Ectodermal cell (in vitro differentiated cells): ENCODE measurements around the gene SETMAR. TPM values are rescaled to one million over a fixed set of nuclear protein-coding genes. Genes with fewer than 3 reads are reported as not detected.

Source experiments
- H3K27ac ChIP-seq: 2 replicates; pipeline ENCODE4 v1.7.0; 2013; ENCODE audit warnings: mild to moderate bottlenecking, low read depth, low read length; ENCODE audit not compliant: insufficient read depth, poor library complexity, severe bottlenecking
- H3K27me3 ChIP-seq: 2 replicates; pipeline ENCODE4 v1.7.0; 2013; ENCODE audit warnings: mild to moderate bottlenecking, low read length; ENCODE audit not compliant: insufficient read depth, control insufficient read depth, poor library complexity, severe bottlenecking
- H3K36me3 ChIP-seq: one replicate; pipeline ENCODE4 v1.7.0; 2013; ENCODE audit warnings: low read length; ENCODE audit not compliant: control insufficient read depth, insufficient read depth
- H3K4me1 ChIP-seq: one replicate; pipeline ENCODE4 v1.7.0; 2013; ENCODE audit warnings: low read length; ENCODE audit not compliant: control insufficient read depth, insufficient read depth
- H3K4me3 ChIP-seq: 2 replicates; pipeline ENCODE4 v1.7.0; 2013; ENCODE audit warnings: low read depth, low read length, control low read depth; ENCODE audit not compliant: insufficient read depth
- H3K9me3 ChIP-seq: 2 replicates; pipeline ENCODE4 v1.7.0; 2013; ENCODE audit warnings: mild to moderate bottlenecking, low read length, moderate library complexity; ENCODE audit not compliant: control insufficient read depth
- WGBS, 2 experiments: methylation state at CpG; one replicate each; pipeline ENCODE4 v1.1.7; 2013; ENCODE audit warnings: missing lambda C conversion rate in 2 of 2; 5-methylcytosine and 5-hydroxymethylcytosine counted together
- polyA plus RNA-seq, 4 experiments: library from polyadenylated mRNA; stranded (reverse); fragments of 50-300 nt; gene quantifications; one replicate each; pipeline ENCODE4 v1.2.3, GENCODE V29; 2013

Gene SETMAR
- 30.3 TPM for polyA plus RNA-seq (2013, experiment 1 of 4)
- polyA plus RNA-seq (2013, experiment 2 of 4), result 34.0 TPM
- 29.4 TPM for polyA plus RNA-seq (2013, experiment 3 of 4)
- polyA plus RNA-seq (2013, experiment 4 of 4), result 33.0 TPM

DNA sequence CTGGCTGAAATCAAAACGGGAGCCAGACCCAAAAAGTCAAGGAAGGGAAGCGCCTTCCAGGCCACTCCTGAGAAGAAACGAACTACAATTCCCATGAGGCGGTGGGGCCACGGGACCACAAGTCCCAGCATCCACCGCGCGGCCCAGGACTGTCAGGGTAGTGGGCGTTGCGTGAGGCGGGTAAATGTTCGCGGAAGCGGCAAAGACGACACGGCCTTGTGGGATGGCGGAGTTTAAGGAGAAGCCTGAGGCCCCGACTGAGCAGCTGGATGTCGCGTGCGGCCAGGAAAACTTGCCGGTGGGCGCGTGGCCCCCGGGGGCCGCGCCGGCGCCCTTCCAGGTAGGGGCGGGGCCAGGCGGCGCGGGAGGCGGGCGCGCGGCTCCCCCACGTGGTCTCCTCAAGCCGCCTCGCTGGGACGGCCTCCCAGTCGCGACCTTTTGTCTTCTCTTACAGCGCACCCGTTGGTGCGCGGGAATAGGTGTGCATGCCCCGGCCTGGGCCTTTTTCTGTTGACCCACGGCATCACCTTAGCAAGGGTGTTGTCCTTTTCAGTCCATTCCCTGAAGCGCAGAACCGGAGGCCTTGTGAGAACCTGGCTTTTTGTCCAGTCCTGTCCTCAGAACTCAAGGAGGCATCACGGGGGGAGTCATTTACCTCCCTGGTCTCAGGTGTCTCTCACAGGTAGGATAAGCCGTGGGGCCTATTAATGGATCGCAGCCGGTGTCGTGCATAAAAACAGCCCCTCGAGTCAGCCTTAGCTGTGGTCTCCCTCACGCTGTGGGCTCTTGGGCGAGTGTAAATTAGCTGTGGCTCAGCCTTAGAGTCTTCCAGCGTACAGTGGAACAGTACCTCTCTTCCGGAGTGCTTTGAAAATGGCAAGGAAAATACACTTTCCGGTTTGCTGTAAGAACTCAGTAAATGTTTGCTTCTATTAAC, at the start of gene SETMAR:
TSS of gene SETMAR (plus strand) at position 183 of the 937 bp plus-strand sequence. CDS start at position 185, 2 bp downstream.
- no peaks in the 10 kb centered on the region for H3K9me3 ChIP-seq
- WGBS, 2 experiments, result 6% methylated on average over 62 of the region's 62 CpGs
- peak within 1 kb of the TSS; percentile 72 for H3K27ac ChIP-seq
- H3K36me3 ChIP-seq, result no peaks in the 10 kb centered on the region
- peak within 1 kb of the TSS; percentile 65 for H3K4me3 ChIP-seq
- no peaks in the 10 kb centered on the region for H3K27me3 ChIP-seq
- no peaks in the 10 kb centered on the region for H3K4me1 ChIP-seq

DNA sequence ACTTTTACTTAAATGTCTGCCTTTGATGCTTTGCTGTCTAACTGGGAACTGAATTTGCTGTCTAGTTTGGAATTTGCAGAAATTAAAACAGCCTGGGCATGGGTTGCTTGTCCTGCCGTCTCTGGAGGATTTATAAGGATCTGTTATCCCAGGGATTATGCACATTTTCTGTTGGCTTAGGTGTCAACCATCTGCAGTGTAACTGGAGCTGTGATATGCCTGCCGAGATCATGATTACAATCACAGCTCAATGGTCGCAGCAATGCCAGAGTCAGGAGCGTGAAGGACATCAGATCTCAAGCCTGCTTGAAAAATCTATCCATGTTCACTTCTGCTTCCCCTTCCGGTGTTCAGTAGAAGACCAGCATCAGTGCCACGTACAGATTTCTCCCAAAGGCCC, 41.8 kb upstream of the SETMAR start:
- Histone ChIP-seq H3K27ac (no peak overlapping the region), H3K9me3 (no peaks in the 10 kb centered on the region), H3K4me3 (no peak overlapping the region), H3K36me3 (no peaks in the 10 kb centered on the region), H3K27me3 (no peaks in the 10 kb centered on the region), H3K4me1 (no peaks in the 10 kb centered on the region)
- WGBS, 2 experiments, result 92 to 93% methylated on average over 6 of the region's 6 CpGs

DNA sequence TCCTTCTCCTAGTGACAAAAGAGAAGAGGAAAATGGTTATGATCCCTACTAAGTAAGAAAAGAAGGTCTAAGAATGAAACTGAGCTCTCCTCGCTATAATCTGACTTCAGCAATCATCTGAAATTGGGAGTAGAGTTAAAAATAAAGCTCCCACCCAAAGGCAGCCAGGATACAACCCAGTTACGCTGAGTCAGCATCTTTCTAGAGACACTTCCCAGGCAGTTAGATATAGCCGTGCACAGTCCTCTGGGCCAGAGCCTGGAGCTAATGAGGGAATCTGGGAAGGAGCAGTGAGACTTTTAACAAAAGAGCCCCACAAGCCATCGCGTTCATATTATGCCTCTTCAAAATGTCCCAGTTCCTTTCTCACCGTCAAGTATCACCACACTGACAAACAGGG, 39.1 kb upstream of the SETMAR start:
- H3K4me1 ChIP-seq, result no peaks in the 10 kb centered on the region
- 93% methylated on average over 6 of the region's 6 CpGs for WGBS, 2 experiments
- H3K9me3 ChIP-seq, result no peaks in the 10 kb centered on the region
- no peaks in the 10 kb centered on the region for H3K27me3 ChIP-seq
- no peak overlapping the region for H3K4me3 ChIP-seq
- H3K36me3 ChIP-seq, result no peaks in the 10 kb centered on the region
- H3K27ac ChIP-seq, result no peak overlapping the region

DNA sequence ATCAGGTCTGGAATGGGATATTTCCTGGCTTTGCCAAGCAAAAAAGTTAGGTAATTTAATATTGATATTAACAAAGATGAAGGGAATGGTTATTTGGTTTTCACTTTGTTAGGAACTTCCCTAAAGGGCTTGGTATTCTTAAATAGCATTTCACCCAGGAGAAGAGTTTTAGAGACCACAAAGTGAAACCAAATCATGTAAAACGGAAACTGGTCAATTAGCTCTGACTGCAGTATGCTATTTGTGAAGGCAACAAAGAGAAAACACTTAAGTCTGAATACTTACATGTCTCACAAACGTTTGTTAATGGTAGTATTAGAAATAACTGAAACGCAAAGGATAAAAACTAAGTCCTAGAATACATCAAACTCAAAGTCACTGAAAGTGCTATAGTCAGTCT, 32.4 kb upstream of the SETMAR start:
- Histone ChIP-seq H3K4me3 (no peak overlapping the region), H3K27ac (no peak overlapping the region), H3K9me3 (no peaks in the 10 kb centered on the region), H3K36me3 (no peaks in the 10 kb centered on the region), H3K27me3 (no peaks in the 10 kb centered on the region), H3K4me1 (no peaks in the 10 kb centered on the region)
- 78 to 80% methylated on average over 1 to 3 of the region's 3 CpGs for WGBS, 2 experiments

DNA sequence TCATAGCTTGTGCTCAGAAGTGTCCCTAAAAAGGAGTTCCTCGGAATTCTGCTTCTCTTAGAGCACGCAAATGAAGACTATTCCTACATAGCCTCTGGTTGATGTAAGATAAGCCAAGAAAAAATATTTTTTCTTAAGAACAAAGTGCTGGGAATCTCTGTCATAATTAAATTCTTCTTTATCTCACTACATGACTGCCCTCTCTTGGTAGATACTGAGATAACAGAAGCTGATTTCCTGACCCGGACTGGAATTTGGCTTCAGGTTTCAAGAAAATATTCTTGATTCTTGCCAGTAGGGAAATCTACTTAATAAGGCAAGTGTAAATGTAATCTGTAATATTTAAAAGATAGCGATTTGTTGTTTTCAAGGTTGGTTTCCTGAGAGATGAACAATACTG, 31.3 kb upstream of the SETMAR start:
- H3K27ac ChIP-seq, result no peak overlapping the region
- H3K4me1 ChIP-seq, result no peaks in the 10 kb centered on the region
- H3K4me3 ChIP-seq, result no peak overlapping the region
- no peaks in the 10 kb centered on the region for H3K36me3 ChIP-seq
- 25 to 29% methylated on average over 3 to 4 of the region's 4 CpGs for WGBS, 2 experiments
- no peaks in the 10 kb centered on the region for H3K27me3 ChIP-seq
- no peaks in the 10 kb centered on the region for H3K9me3 ChIP-seq

DNA sequence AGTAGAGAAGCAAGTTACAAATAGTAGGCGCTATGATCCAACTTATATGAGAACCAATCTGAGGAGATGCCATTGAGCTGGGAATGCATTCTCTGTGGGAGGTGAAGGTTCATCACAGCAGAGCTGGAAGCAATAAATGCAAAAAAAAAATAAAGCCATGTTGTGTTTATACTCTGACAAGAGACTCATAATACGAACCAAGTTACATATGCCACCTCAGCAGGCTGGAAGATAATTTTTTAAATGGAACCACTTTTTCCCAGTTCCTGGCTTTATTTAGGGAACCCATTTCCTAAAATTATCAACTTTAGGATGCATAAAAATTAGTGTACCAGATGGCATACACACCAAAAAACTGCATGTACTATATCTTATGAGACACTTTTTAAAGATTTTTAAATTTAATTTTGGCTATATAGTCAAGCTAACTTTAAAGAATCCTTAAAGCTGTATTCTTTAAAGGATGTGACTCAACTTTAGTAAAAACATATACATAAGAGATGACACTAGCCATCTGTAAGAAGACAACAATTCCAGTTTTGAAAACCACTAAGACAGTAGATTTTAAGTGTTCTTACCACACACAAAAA, 23.6 kb upstream of the SETMAR start:
- 87 to 98% methylated on average over 2 of the region's 2 CpGs for WGBS, 2 experiments
- H3K4me1 ChIP-seq, result peaks cover 6% of the 10 kb centered on the region
- H3K4me3 ChIP-seq, result no peak overlapping the region

DNA sequence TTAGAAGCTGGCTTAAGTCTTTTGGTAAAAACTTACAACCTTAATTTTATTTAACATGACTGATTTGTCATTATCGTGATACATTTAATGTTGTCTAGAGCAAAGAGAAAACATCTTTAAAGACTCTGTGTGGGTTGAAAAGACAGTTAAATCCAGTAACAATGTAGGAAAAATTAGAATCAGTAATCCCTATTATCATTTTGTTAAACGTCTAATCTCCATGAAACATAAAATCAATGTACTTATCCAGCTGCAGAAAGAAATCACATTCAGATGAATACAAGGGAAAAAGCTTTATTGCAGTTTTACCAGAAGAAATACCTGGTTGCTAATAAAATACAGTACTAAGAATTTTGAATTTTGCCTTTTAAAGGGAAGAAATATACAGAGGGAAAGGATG, 21.2 kb upstream of the SETMAR start:
- H3K36me3 ChIP-seq, result no peaks in the 10 kb centered on the region
- 83% methylated on average over 1 of the region's 2 CpGs; no CpG with 5 or more reads in 1 of the 2 experiments for WGBS, 2 experiments
- H3K27ac ChIP-seq, result no peak overlapping the region
- no peaks in the 10 kb centered on the region for H3K9me3 ChIP-seq
- no peaks in the 10 kb centered on the region for H3K27me3 ChIP-seq
- peaks cover 15% of the 10 kb centered on the region for H3K4me1 ChIP-seq
- H3K4me3 ChIP-seq, result no peak overlapping the region

More for the DNA sequence above, 23.6 kb upstream of the SETMAR start:
- no peaks in the 10 kb centered on the region for H3K9me3 ChIP-seq
- no peaks in the 10 kb centered on the region for H3K27me3 ChIP-seq
- H3K36me3 ChIP-seq, result no peaks in the 10 kb centered on the region
- H3K27ac ChIP-seq, result no peak overlapping the region

DNA sequence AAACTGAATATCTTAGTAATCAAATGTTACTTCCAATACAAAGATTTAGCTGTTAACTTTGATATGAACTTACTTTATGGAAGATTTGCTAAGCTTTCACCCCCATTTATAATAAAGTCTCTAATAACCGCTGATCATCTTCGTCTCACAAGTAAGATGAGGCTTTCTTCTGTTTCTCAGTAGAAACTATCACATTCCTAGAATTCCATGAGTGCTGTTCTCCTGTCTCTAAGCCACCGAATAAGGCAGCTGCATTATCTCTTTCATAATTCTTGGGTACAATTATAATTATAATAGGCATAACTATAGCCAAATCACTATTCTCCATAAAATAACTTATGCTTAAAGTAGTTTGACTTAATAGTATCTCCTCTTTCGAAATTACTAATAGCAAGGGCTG, 18.3 kb upstream of the SETMAR start:
- Histone ChIP-seq H3K9me3 (no peaks in the 10 kb centered on the region), H3K4me3 (no peak overlapping the region), H3K27me3 (no peaks in the 10 kb centered on the region), H3K36me3 (no peaks in the 10 kb centered on the region), H3K4me1 (peaks cover 18% of the 10 kb centered on the region), H3K27ac (no peak overlapping the region)
- 45 to 50% methylated on average over 2 to 3 of the region's 4 CpGs for WGBS, 2 experiments

DNA sequence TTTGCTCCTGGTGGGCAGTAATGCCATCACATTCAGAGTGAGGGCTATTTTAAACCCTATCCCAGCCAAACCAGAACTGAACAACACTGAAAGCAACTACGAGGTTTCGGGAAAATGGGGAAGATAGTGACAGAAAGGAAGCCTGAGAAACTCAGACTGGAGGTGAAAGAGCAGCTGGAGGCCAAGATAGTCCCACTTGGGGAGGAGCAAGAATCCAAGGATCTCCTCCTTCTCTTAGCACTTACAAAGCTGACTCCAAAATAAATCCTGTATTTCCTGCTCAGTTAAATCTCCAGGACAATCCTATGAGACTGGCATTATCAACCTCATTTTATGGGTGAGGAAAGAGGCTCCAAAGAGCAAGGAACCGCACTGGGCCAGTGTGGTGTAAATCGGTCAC, 14.1 kb upstream of the SETMAR start:
- no peaks in the 10 kb centered on the region for H3K36me3 ChIP-seq
- no peak overlapping the region for H3K4me3 ChIP-seq
- peaks cover 15% of the 10 kb centered on the region for H3K4me1 ChIP-seq
- no peaks in the 10 kb centered on the region for H3K27me3 ChIP-seq
- H3K27ac ChIP-seq, result no peak overlapping the region
- H3K9me3 ChIP-seq, result no peaks in the 10 kb centered on the region
- WGBS, 2 experiments, result 90 to 95% methylated on average over 4 of the region's 4 CpGs

DNA sequence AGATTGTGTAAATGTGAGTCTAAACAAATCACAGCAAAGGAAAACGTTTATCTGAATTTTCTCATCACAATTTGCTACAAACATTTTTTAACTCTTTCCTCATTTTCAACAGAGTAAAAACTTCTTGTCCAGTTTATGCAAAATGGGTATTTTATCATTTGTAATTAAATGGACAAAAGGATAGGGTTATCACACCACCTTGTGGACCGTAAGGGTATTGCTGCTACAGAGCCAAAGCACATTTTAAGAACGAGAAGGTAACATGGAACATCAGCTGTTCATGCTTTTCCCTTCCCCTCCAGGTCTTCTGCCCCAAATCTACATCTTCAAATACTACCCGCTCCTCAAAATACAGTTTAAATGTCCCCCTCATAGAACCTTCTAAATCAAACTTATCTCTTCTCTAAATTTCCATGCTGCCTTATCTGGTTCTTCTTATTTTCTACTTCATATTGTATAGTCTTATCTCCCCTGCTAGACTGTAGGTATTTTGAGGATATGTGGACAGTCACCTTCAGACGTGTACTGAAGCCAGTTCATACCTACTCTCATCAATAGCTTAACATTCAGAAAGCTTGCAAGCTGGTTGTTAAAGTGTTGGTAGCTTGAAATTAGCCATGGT, 12.8 kb upstream of the SETMAR start:
- H3K4me1 ChIP-seq, result peaks cover 6% of the 10 kb centered on the region
- no peaks in the 10 kb centered on the region for H3K36me3 ChIP-seq
- no peak overlapping the region for H3K4me3 ChIP-seq
- no peak overlapping the region for H3K27ac ChIP-seq
- 12 to 26% methylated on average over 4 of the region's 5 CpGs for WGBS, 2 experiments
- no peaks in the 10 kb centered on the region for H3K9me3 ChIP-seq
- no peaks in the 10 kb centered on the region for H3K27me3 ChIP-seq
